Breast epithelium (tissue), 3 donors: ENCODE measurements around the gene HNRNPA2B1.

Experiments
- CTCF ChIP-seq, 3 donors: fragments of 450-650 bp; IDR thresholded peaks; one replicate each; pipeline ENCODE4 v1.5.1; 2016 to 2017; ENCODE audit warnings: antibody characterized with exemption in 3 of 3, mild to moderate bottlenecking in 3 of 3, moderate library complexity in 3 of 3
- POLR2AphosphoS5 ChIP-seq, 3 donors: sonication (generic); formaldehyde crosslinking; IDR thresholded peaks; one replicate each; pipeline ENCODE4 v1.6.1; 2017; ENCODE audit warnings: antibody characterized with exemption in 3 of 3

DNA sequence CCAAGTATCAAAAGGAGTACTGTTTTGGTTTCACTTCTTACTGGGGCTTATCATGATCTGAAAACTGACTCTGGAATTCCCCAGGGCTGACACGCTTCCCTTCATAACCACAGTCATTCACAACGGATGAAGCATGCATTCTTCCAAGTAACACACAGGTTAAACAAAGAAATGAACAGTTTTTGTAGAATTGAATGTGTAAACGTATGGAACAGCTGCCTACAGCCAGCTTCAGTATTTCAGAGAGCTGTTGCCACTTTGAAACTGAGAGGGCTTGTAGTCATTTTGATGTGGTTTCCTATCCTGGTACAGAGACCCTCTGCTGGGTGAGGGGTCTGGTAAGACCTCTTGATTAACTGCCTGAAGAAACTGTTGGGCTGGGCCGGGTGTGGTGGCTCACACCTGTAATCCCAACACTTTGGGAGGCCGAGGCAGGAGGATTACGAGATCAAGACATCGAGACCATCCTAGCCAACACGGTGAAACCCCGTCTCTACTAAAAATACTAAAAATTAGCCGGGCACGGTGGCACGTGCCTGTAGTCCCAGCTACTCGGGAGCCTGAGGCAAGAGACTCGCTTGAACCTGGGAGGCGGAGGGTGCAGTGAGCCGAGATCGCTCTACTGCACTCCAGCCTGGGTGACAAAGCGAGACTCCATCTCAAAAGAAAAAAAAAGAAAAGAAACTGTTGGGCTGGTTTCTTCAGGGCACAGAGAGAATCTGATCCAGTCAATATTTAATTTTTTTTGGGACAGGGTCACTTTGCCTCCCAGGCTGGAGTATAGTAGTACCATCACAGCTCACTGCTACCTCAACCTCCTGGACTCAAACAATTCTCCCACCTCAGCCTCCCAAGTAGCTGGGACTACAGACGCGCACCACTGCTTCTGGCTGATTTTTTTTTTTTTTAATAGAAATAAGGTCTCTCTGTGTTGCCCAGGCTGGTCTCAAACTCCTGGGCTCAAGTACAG is 43.8 kb downstream of the HNRNPA2B1 start:
- TF ChIP-seq CTCF (IDR thresholded peaks at IDR 0.05) (no peak), POLR2AphosphoS5 (IDR thresholded peaks at IDR 0.05) (no peak)
